KBM-7 (cell line): ENCODE data around the gene FAM171A1.
"Not testable (repeated sequence)": the region's sequence is repeated elsewhere in the genome, so short reads cannot be mapped to it uniquely, and the experiment has no call there.

Experiments
- DNase-seq: peaks from one replicate; pipeline ENCODE4 v3.0.0-alpha.2; 2015
- in situ Hi-C: fragments of 300-500 bp; cut with MboI; formaldehyde crosslinking; loops from 2 replicates; pipeline ENCODE4 v1.14.3; 2020; ENCODE audit warnings: low sequenced_read_pairs, low pct_unique_long_range_greater_than_20kb, mixed read lengths

The FAM171A1 gene

GRCh38 chr10:15348579-15348978 is 22.5 kb downstream of the FAM171A1 start:
- DNase-seq = no peak
- in situ Hi-C loops = no loop called here

- DNase-seq = no peak
- in situ Hi-C loops = no loop called here
These were observed 23.9 kb downstream of the FAM171A1 start for GRCh38 chr10:15347150-15347549.

- in situ Hi-C loops = no loop called here
- DNase-seq = no peak
These were observed 24.5 kb downstream of the FAM171A1 start for GRCh38 chr10:15346440-15347141.

- DNase-seq = no peak
- in situ Hi-C loops = no loop called here
These were observed 25.6 kb downstream of the FAM171A1 start for GRCh38 chr10:15345450-15345849.

GRCh38 chr10:15344876-15345285 is 26.2 kb downstream of the FAM171A1 start:
- DNase-seq = peak; percentile 94
- in situ Hi-C loops = no loop called here

GRCh38 chr10:15344256-15344875 is 26.7 kb downstream of the FAM171A1 start:
- in situ Hi-C loops = no loop called here

GRCh38 chr10:15342970-15343369 is 28.1 kb downstream of the FAM171A1 start:
- DNase-seq = no peak
- in situ Hi-C loops = no loop called here

More at GRCh38 chr10:15344256-15344875, 26.7 kb downstream of the FAM171A1 start:
- DNase-seq = no peak

GRCh38 chr10:15341502-15342128 is 29.5 kb downstream of the FAM171A1 start:
- DNase-seq = no peak
- in situ Hi-C loops = no loop called here

GRCh38 chr10:15339892-15340291 is 31.2 kb downstream of the FAM171A1 start:
- in situ Hi-C loops = no loop called here

GRCh38 chr10:15337441-15337923 is 33.6 kb downstream of the FAM171A1 start:
- DNase-seq, in situ Hi-C loops: not testable (repeated sequence)

More at GRCh38 chr10:15339892-15340291, 31.2 kb downstream of the FAM171A1 start:
- DNase-seq = no peak

- DNase-seq = no peak
- in situ Hi-C loops = no loop called here
These were observed 34.9 kb downstream of the FAM171A1 start for GRCh38 chr10:15336211-15336610.

GRCh38 chr10:15335508-15335907 is 35.6 kb downstream of the FAM171A1 start:
- DNase-seq = no peak
- in situ Hi-C loops = no loop called here

- in situ Hi-C loops = no loop called here
- no peak for DNase-seq
These were observed 36.3 kb downstream of the FAM171A1 start for GRCh38 chr10:15334650-15335323.

GRCh38 chr10:15333909-15334649 is 37.0 kb downstream of the FAM171A1 start:
- in situ Hi-C loops = no loop called here
- DNase-seq = no peak

GRCh38 chr10:15333181-15333580 is 37.9 kb downstream of the FAM171A1 start:
- DNase-seq, in situ Hi-C loops: not testable (repeated sequence)

GRCh38 chr10:15331461-15331860 is 39.6 kb downstream of the FAM171A1 start:
- in situ Hi-C loops = no loop called here
- no peak for DNase-seq

GRCh38 chr10:15329437-15329836 is 41.7 kb downstream of the FAM171A1 start:
- in situ Hi-C loops = no loop called here

GRCh38 chr10:15325944-15326284 is 45.2 kb downstream of the FAM171A1 start:
- in situ Hi-C loops = no loop called here
- no peak for DNase-seq

More at GRCh38 chr10:15329437-15329836, 41.7 kb downstream of the FAM171A1 start:
- DNase-seq = no peak
